GM19452 (cell line): ENCODE data around the gene RPAP2.

ENCODE experiments used
- ATAC-seq: cut with Tn5 transposase; IDR thresholded peaks from one replicate; pipeline ENCODE4 v1.9.1; 2021; ENCODE audit not compliant: unreplicated experiment

Gene RPAP2

DNA sequence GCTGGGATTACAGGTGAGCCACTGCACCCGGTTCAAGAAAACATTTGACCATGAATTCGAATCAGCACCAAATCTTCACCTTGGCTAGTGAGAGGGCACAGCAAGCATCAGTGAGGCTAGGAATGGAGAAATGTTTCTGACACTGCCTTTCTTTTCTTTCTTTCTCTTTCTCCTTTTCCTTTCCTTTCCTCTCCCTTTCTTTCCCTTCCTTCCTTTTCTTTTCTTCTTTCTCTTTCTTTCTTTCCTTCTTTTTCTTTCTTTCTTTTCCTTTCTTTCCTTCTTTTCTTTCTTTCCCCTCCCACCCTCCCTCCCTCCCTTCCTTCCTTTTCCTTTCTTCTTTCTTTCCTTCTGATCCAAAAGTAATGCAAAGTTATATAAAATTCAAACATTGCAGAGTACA is 147.0 kb downstream of the RPAP2 start:
- ATAC-seq = no peak

DNA sequence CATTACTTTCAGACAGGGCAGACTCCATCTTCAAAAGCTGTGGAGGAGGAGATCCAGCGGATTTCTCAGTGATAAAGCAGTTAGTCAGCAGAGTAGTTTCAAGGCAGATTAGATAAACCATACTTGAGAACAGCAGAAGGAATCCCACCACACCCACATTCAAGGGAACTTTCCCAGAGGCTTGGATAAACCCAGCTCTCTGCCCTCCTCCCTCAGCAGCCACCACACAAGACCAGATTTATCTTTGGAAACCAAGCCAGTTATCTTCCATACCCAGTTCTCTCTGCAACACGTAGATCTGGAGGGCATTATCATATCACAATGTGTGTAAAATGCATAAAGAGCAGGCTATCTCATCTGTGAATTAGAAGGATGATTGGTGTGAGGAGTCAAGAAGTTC is 147.7 kb downstream of the RPAP2 start:
- no peak for ATAC-seq

DNA sequence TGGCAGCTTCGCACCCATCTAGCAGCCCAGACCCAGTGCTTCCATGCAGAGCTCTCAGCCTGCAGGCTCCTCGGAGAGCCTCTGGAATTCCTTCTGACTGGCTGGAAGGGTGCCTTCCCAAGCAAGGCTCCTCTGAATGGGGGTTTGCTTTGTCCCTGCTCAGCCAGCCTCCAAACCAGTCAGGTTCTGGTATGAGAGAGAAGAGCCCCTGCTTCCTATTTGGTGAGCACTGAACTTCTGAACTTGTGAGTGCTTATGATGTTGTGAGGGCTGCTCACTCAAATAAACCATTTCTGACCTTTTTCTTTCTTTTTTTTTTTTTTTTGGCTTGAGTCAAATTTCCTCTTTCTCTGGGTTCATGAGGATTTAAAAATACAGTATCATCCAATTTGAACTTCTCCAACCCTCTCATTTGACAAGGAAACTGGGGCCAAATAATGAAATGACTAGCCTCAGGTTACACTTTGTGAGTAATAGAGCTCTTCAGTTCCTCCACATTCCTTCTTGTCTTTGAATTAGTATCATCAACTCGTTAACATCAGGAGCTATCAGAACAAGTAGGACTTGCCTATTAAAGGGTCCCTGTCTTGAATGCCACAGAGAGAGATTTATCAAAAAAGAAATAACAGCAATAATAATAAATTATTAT is 148.3 kb downstream of the RPAP2 start:
- no peak for ATAC-seq

DNA sequence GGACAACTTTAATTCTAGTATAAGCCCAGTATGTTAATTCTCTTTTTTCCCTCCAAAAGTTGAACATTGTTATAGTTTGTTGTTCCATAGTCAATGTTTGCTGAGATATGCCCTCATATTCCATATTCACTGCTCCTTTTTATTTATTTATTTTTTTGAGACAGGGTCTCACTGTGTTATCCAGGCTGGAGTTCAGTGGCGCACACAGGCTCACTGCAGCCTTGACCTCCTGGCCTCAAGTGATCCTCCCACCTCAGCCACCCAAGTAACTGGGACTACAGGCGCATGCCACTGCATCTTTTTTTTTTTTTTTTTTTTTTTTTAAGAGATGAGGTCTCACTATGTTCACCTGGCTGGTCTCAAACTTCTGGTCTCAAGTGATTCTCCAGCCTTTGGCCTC is 149.1 kb downstream of the RPAP2 start:
- ATAC-seq = no peak
